GM13977 (cell line): ENCODE results near the gene SLC9A9.
A peak's percentile ranks its signal among the peaks of the same experiment; 100 is the strongest.

Experiments used
- DNase-seq: peaks from one replicate; pipeline ENCODE4 v3.0.0; 2012; ENCODE audit warnings: low spot score
- CTCF ChIP-seq: IDR thresholded peaks from 2 replicates; pipeline ENCODE4 v1.5.1; 2012; ENCODE audit warnings: mild to moderate bottlenecking, control low read depth; ENCODE audit not compliant: insufficient read depth; ENCODE audit errors: extremely low read depth, missing control alignments
- in situ Hi-C: fragments of 300-500 bp; cut with MboI; formaldehyde crosslinking; loops from one replicate; pipeline ENCODE4 v1.12.0; 2022; ENCODE audit warnings: low sequenced_read_pairs, low pct_unique_long_range_greater_than_20kb, mixed read lengths, inconsistent platforms; ENCODE audit not compliant: unreplicated experiment

The SLC9A9 gene

GRCh38 chr3:143237077-143237627, 611.1 kb downstream of the SLC9A9 start:
- TF ChIP-seq CTCF = no peak
- in situ Hi-C loops = no loop called here
- DNase-seq = no peak

GRCh38 chr3:143236226-143236964, 611.9 kb downstream of the SLC9A9 start:
- no peak for TF ChIP-seq CTCF
- in situ Hi-C loops = no loop called here
- peak; percentile 19 for DNase-seq

- TF ChIP-seq CTCF = no peak
- in situ Hi-C loops = no loop called here
- DNase-seq = no peak
These were observed 612.6 kb downstream of the SLC9A9 start for GRCh38 chr3:143235614-143236204.

GRCh38 chr3:143234526-143234925, 613.7 kb downstream of the SLC9A9 start:
- TF ChIP-seq CTCF = no peak
- in situ Hi-C loops = no loop called here
- DNase-seq = no peak

- TF ChIP-seq CTCF = no peak
- DNase-seq = no peak
- in situ Hi-C loops = no loop called here
These were observed 615.3 kb downstream of the SLC9A9 start for GRCh38 chr3:143232981-143233380.

- DNase-seq = no peak
- no peak for TF ChIP-seq CTCF
- in situ Hi-C loops = no loop called here
These were observed 619.9 kb downstream of the SLC9A9 start for GRCh38 chr3:143228405-143228804.
